Caco-2 (cell line): ENCODE results near the gene TSPAN5. TPM values are rescaled to one million over a fixed set of nuclear protein-coding genes. Genes with fewer than 3 reads are reported as not detected.

ENCODE experiments used
- BruUV-seq: library from RNA; stranded (reverse); fragments of 400-500 nt; replicated peaks from 2 replicates; lab custom pipeline; 2021; lab: Mats Ljungman, UMichigan
- CTCF ChIA-PET: fragments of 300-600 bp; sonication (Branson Sonifier 250); formaldehyde crosslinking; loops from one replicate; lab custom pipeline; 2022; ENCODE audit warnings: antibody characterized with exemption; lab: Charles Lee
- POLR2A ChIA-PET: fragments of 300-600 bp; sonication (Branson Sonifier 250); formaldehyde crosslinking; loops from one replicate; lab custom pipeline; 2022; ENCODE audit warnings: antibody characterized with exemption; lab: Charles Lee
- DNase-seq, 2 experiments: peaks; one replicate each; pipeline versions ENCODE4 v3.0.0 to v3.0.0-alpha.2; 2020 to 2022
- H3K27me3 ChIP-seq: replicated peaks from 2 replicates; pipeline ENCODE4 v1.6.0; 2011; ENCODE audit warnings: low read length; ENCODE audit not compliant: control insufficient read depth, insufficient read depth
- H3K36me3 ChIP-seq: 2 replicates; pipeline ENCODE4 v1.5.1; 2011; ENCODE audit warnings: low read length; ENCODE audit not compliant: control insufficient read depth, insufficient read depth
- H3K4me1 ChIP-seq: fragments of 250-450 bp; sonication (Bioruptor Pico); 2 replicates; pipeline ENCODE4 v1.5.1; 2020; ENCODE audit warnings: mild to moderate bottlenecking
- H3K4me3 ChIP-seq: 2 replicates; pipeline ENCODE4 v1.5.1; 2011; ENCODE audit warnings: low read depth, mild to moderate bottlenecking, control low read depth, low read length
- H3K9me3 ChIP-seq: fragments of 250-450 bp; sonication (Bioruptor Pico); 2 replicates; pipeline ENCODE4 v1.5.1; 2020; ENCODE audit warnings: mild to moderate bottlenecking, moderate library complexity
- H3K27ac Mint-ChIP-seq: one replicate; pipeline ENCODE4 v1.8.0; 2022; ENCODE audit warnings: mixed read lengths; ENCODE audit not compliant: unreplicated experiment
- H3K27me3 Mint-ChIP-seq: one replicate; pipeline ENCODE4 v1.8.0; 2022; ENCODE audit warnings: mixed read lengths; ENCODE audit not compliant: insufficient read depth, unreplicated experiment
- H3K36me3 Mint-ChIP-seq: one replicate; pipeline ENCODE4 v1.8.0; 2022; ENCODE audit warnings: mild to moderate bottlenecking, mixed read lengths; ENCODE audit not compliant: insufficient read depth, unreplicated experiment
- H3K4me1 Mint-ChIP-seq: one replicate; pipeline ENCODE4 v1.8.0; 2022; ENCODE audit warnings: low read depth, mixed read lengths; ENCODE audit not compliant: unreplicated experiment
- H3K4me3 Mint-ChIP-seq: one replicate; pipeline ENCODE4 v1.8.0; 2022; ENCODE audit warnings: mild to moderate bottlenecking, moderate library complexity, mixed read lengths; ENCODE audit not compliant: unreplicated experiment
- H3K9me3 Mint-ChIP-seq: one replicate; pipeline ENCODE4 v1.8.0; 2022; ENCODE audit warnings: mixed read lengths; ENCODE audit not compliant: unreplicated experiment
- CTCF ChIP-seq, 2 experiments: fragments of 200-600 bp in 1 of 2; IDR thresholded peaks; 1 replicate in 1 of 2; 2 replicates in 1 of 2; pipeline versions ENCODE4 v1.5.1 to v1.8.0; 2011 to 2022; ENCODE audit warnings: antibody characterized with exemption in 1 of 2, control low read depth in 1 of 2, inconsistent platforms in 1 of 2, low read depth in 1 of 2, low read length in 1 of 2, mild to moderate bottlenecking in 1 of 2, moderate library complexity in 1 of 2; ENCODE audit not compliant: insufficient read depth in 1 of 2, severe bottlenecking in 1 of 2, unreplicated experiment in 1 of 2
- intact Hi-C: fragments of 100-400 bp; cut with micrococcal nuclease; formaldehyde crosslinking; loops from one replicate; pipeline ENCODE4 v1.10.0; 2022; ENCODE audit not compliant: unreplicated experiment
- total RNA-seq: library from RNA; stranded (reverse); gene quantifications from 2 replicates; pipeline ENCODE4 v1.2.3, GENCODE V29; 2022

The TSPAN5 gene
- total RNA-seq, 1 experiment from 2014 or later = 24.1 TPM

DNA sequence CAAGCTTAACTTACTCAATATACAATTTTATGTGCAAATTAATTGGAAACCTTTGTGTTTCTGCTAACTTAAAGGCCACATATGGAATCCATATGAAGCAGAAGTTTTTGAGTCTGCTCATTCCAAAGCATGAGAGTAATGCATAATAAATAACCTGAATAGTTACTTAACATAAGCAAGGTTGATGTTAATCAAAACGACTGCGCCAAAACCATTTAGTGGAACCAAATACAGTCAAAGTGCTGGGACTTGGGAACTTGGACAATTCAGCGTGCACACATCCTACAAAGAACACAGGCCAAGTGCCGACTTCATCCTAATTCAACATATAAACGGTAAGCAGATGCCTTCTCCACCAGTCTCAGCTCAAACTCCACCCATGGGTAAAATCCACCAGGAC is 17.0 kb downstream of the TSPAN5 start:
- H3K4me1 ChIP-seq = peaks cover 18% of the 10 kb centered on the region
- H3K9me3 ChIP-seq = no peaks in the 10 kb centered on the region
- ChIA-PET POLR2A (no interaction called here), CTCF (interaction anchor here (1.1 kb wide), 1 partner anchor 174 kb away, joined by 3 read pairs; no protein-coding TSS in a partner anchor)
- no peak overlapping the region for H3K27ac Mint-ChIP-seq
- H3K9me3 Mint-ChIP-seq = no peaks in the 10 kb centered on the region
- no TSS peak for BruUV-seq
- H3K4me1 Mint-ChIP-seq = peaks cover 7% of the 10 kb centered on the region
- DNase-seq = no peak
- H3K36me3 ChIP-seq = no peaks in the 10 kb centered on the region
- TF ChIP-seq CTCF (IDR thresholded peaks at IDR 0.05; ENCODE audit: insufficient read depth in 1 of 2, low read depth in 1 of 2, low read length in 1 of 2, severe bottlenecking in 1 of 2, unreplicated experiment in 1 of 2) = no peak
- H3K4me3 ChIP-seq = no peak overlapping the region
- no peaks in the 10 kb centered on the region for H3K27me3 Mint-ChIP-seq
- intact Hi-C loops = no loop called here
- no peaks in the 10 kb centered on the region for H3K36me3 Mint-ChIP-seq
- no peaks in the 10 kb centered on the region for H3K27me3 ChIP-seq
- no peak overlapping the region for H3K4me3 Mint-ChIP-seq

DNA sequence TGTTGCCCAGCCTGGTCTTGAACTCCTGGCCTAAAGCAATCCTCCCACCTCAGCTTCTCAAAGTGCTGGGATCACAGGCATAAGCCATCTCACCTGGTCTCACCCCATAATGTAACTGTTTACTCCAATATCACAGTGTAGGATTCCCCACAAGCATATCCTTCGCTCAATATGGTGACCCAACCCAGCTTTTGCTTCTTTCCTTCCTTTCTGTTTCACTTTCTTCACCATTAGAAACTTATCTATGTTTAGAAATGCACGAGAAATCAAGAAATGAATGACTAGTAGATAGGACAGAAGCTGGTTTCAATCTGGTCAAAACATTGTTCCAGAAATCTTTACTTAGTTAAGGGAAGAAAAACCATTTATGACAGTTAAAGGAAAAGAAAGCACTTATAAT is 18.9 kb downstream of the TSPAN5 start:
- CTCF ChIA-PET = no interaction called here
- intact Hi-C loops = no loop called here
- H3K27me3 Mint-ChIP-seq = no peaks in the 10 kb centered on the region

DNA sequence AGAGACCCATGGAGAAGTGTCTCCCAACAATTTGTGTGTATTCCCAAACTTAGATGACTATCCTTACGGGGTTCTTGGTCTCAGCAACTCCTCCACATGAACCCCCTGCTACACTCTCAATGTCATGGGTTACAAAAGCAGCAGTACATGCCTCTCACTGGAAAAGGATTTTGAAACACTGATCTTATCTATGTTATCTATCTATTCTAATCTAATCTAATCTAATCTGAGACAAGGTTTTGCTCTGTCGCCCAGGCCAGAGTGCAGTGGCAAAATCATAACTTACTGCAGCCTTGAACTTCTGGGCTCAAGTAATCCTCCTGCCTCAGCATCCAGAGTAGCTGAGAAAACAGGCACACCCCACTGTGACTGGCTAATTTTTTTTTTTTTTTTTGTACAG is 19.3 kb downstream of the TSPAN5 start:
- no peaks in the 10 kb centered on the region for H3K36me3 ChIP-seq
- no peak overlapping the region for H3K4me3 ChIP-seq
- H3K4me1 Mint-ChIP-seq = peaks cover 7% of the 10 kb centered on the region
- H3K36me3 Mint-ChIP-seq = no peaks in the 10 kb centered on the region
- POLR2A ChIA-PET = no interaction called here
- no peak overlapping the region for H3K27ac Mint-ChIP-seq
- H3K9me3 Mint-ChIP-seq = no peaks in the 10 kb centered on the region
- no peak for DNase-seq
- BruUV-seq = no TSS peak
- CTCF ChIA-PET = no interaction called here
- H3K4me1 ChIP-seq = peaks cover 18% of the 10 kb centered on the region
- H3K9me3 ChIP-seq = no peaks in the 10 kb centered on the region
- no peaks in the 10 kb centered on the region for H3K27me3 ChIP-seq
- TF ChIP-seq CTCF (IDR thresholded peaks at IDR 0.05; ENCODE audit: insufficient read depth in 1 of 2, low read depth in 1 of 2, low read length in 1 of 2, severe bottlenecking in 1 of 2, unreplicated experiment in 1 of 2) = no peak
- intact Hi-C loops = no loop called here
- H3K4me3 Mint-ChIP-seq = no peak overlapping the region
- no peaks in the 10 kb centered on the region for H3K27me3 Mint-ChIP-seq

More for the DNA sequence above, 18.9 kb downstream of the TSPAN5 start:
- POLR2A ChIA-PET = no interaction called here
- TF ChIP-seq CTCF (IDR thresholded peaks at IDR 0.05; ENCODE audit: insufficient read depth in 1 of 2, low read depth in 1 of 2, low read length in 1 of 2, severe bottlenecking in 1 of 2, unreplicated experiment in 1 of 2) = no peak
- no peaks in the 10 kb centered on the region for H3K27me3 ChIP-seq
- no TSS peak for BruUV-seq
- no peaks in the 10 kb centered on the region for H3K36me3 ChIP-seq
- peaks cover 18% of the 10 kb centered on the region for H3K4me1 ChIP-seq
- no peak overlapping the region for H3K4me3 Mint-ChIP-seq
- no peaks in the 10 kb centered on the region for H3K9me3 Mint-ChIP-seq
- no peaks in the 10 kb centered on the region for H3K9me3 ChIP-seq
- DNase-seq = no peak
- H3K36me3 Mint-ChIP-seq = no peaks in the 10 kb centered on the region
- no peak overlapping the region for H3K4me3 ChIP-seq
- H3K27ac Mint-ChIP-seq = no peak overlapping the region
- H3K4me1 Mint-ChIP-seq = peaks cover 7% of the 10 kb centered on the region
